Activated CD8-positive, alpha-beta memory T cell treated with anti-CD3 and anti-CD28 coated beads, Interleukin-2, amount 50 U/mL, for 24 hours (primary cell): ENCODE results near the gene LPAR5.
"Not testable (repeated sequence)": the region's sequence is repeated elsewhere in the genome, so short reads cannot be mapped to it uniquely, and the experiment has no call there.

ENCODE experiments used
- DNase-seq: peaks from one replicate; pipeline ENCODE4 v3.0.0-alpha.2; 2020; ENCODE audit errors: extremely low read depth

The LPAR5 gene

GRCh38 chr12:6606331-6607131 is 29.2 kb downstream of the LPAR5 start:
- no peak for DNase-seq

- DNase-seq, result no peak
These were observed 30.1 kb downstream of the LPAR5 start for GRCh38 chr12:6605421-6606330.

GRCh38 chr12:6604259-6605029 is 31.3 kb downstream of the LPAR5 start:
- no peak for DNase-seq

- DNase-seq, result no peak
These were observed 32.6 kb downstream of the LPAR5 start for GRCh38 chr12:6603095-6603567.

GRCh38 chr12:6602526-6602925 is 33.2 kb downstream of the LPAR5 start:
- DNase-seq, result no peak

- not testable (repeated sequence) for DNase-seq
These were observed 40.1 kb downstream of the LPAR5 start for GRCh38 chr12:6595673-6596072.

GRCh38 chr12:6592087-6592486 is 43.7 kb downstream of the LPAR5 start:
- no peak for DNase-seq

- DNase-seq, result not testable (repeated sequence)
These were observed 49.2 kb downstream of the LPAR5 start for GRCh38 chr12:6586569-6586968.

- DNase-seq, result no peak
These were observed 51.5 kb downstream of the LPAR5 start for GRCh38 chr12:6584293-6584692.

- no peak for DNase-seq
These were observed 52.8 kb downstream of the LPAR5 start for GRCh38 chr12:6582959-6583358.

- no peak for DNase-seq
These were observed 53.6 kb downstream of the LPAR5 start for GRCh38 chr12:6582196-6582595.

GRCh38 chr12:6575648-6576047 is 60.1 kb downstream of the LPAR5 start:
- no peak for DNase-seq

- DNase-seq, result no peak
These were observed 61.0 kb downstream of the LPAR5 start for GRCh38 chr12:6574576-6575295.

GRCh38 chr12:6573001-6573400 is 62.8 kb downstream of the LPAR5 start:
- no peak for DNase-seq

- no peak for DNase-seq
These were observed 65.4 kb downstream of the LPAR5 start for GRCh38 chr12:6570264-6570887.

GRCh38 chr12:6569786-6570185 is 66.0 kb downstream of the LPAR5 start:
- no peak for DNase-seq

GRCh38 chr12:6569312-6569711 is 66.4 kb downstream of the LPAR5 start:
- no peak for DNase-seq
